ENCODE results near the gene PRADC1. TPM values are rescaled to one million over a fixed set of nuclear protein-coding genes. Genes with fewer than 3 reads are reported as not detected.
"Not testable (repeated sequence)": the region's sequence is repeated elsewhere in the genome, so short reads cannot be mapped to it uniquely, and the experiment has no call there.

The PRADC1 gene
- total RNA-seq, 4 donors from 2014 or later = 29.0 to 49.0 (median 33.2) TPM

DNA sequence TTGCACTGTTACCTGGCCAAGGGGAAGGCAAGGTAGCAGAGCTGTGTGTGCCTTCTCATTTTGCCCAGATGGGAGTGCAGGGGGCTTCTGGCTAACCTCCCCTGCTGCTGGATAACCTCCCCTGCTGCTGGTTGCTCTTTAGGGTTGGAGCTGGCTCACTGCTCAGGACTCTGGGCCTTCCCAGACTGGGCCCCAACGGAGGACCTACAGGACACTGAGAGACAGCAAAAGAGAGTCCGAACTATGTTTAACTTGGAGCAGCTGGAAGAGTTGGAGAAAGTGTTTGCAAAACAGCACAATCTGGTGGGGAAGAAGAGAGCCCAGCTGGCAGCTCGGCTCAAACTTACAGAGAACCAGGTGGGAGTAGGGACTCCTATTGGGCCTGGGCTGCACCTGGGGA, 24.8 kb downstream of the PRADC1 start:
- no peaks in the 10 kb centered on the region for H3K9me3 ChIP-seq
- H3K4me1 ChIP-seq = peaks cover 0 to 15% (median 10%) of the 10 kb centered on the region in 4 donors
- no peak for DNase-seq (ENCODE audit: extremely low spot score)
- intact Hi-C loops (cut with DNase I) = no loop called here
- H3K27me3 ChIP-seq = peaks cover 0 to 37% (median 3%) of the 10 kb centered on the region in 4 donors
- 67% methylated on average over 2 of the region's 3 CpGs for WGBS
- no peak overlapping the region for H3K27ac ChIP-seq (replicated peaks in 1 of 4)
- H3K36me3 ChIP-seq = no peaks in the 10 kb centered on the region
- no peak overlapping the region for H3K4me3 ChIP-seq
- TF ChIP-seq, protein P1, sequence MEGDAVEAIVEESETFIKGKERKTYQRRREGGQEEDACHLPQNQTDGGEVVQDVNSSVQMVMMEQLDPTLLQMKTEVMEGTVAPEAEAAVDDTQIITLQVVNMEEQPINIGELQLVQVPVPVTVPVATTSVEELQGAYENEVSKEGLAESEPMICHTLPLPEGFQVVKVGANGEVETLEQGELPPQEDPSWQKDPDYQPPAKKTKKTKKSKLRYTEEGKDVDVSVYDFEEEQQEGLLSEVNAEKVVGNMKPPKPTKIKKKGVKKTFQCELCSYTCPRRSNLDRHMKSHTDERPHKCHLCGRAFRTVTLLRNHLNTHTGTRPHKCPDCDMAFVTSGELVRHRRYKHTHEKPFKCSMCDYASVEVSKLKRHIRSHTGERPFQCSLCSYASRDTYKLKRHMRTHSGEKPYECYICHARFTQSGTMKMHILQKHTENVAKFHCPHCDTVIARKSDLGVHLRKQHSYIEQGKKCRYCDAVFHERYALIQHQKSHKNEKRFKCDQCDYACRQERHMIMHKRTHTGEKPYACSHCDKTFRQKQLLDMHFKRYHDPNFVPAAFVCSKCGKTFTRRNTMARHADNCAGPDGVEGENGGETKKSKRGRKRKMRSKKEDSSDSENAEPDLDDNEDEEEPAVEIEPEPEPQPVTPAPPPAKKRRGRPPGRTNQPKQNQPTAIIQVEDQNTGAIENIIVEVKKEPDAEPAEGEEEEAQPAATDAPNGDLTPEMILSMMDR (IDR thresholded peaks at IDR 0.05) = no peak
- TF ChIP-seq POLR2A (IDR thresholded peaks at IDR 0.05; ENCODE audit: low read depth) (no peak), EP300 (IDR thresholded peaks at IDR 0.05) (no peak), POLR2AphosphoS5 (IDR thresholded peaks at IDR 0.05) (no peak)

- WGBS = 81% methylated on average over 6 of the region's 6 CpGs
- intact Hi-C loops (cut with DNase I) = no loop called here
- Histone ChIP-seq H3K36me3 (no peaks in the 10 kb centered on the region), H3K27ac (replicated peaks in 1 of 4) (no peak overlapping the region), H3K27me3 (peaks cover 0 to 63% (median 21%) of the 10 kb centered on the region in 4 donors), H3K9me3 (no peaks in the 10 kb centered on the region), H3K4me3 (no peak overlapping the region), H3K4me1 (peaks cover 15 to 18% (median 16%) of the 10 kb centered on the region in 4 donors)
- no peak for DNase-seq (ENCODE audit: extremely low spot score)
- no peak for TF ChIP-seq POLR2AphosphoS5 (IDR thresholded peaks at IDR 0.05)
- no peak for TF ChIP-seq POLR2A (IDR thresholded peaks at IDR 0.05; ENCODE audit: low read depth)
- TF ChIP-seq EP300 (IDR thresholded peaks at IDR 0.05) = no peak
- TF ChIP-seq, protein P1 (IDR thresholded peaks at IDR 0.05) = no peak
These were observed 27.4 kb downstream of the PRADC1 start for GRCh38 chr2:73205611-73206010.

- H3K27me3 ChIP-seq = peaks cover 0 to 88% (median 32%) of the 10 kb centered on the region in 4 donors
- no peak for DNase-seq (ENCODE audit: extremely low spot score)
- 8% methylated on average over 12 of the region's 44 CpGs for WGBS
These were observed 29.9 kb downstream of the PRADC1 start for GRCh38 chr2:73203055-73203681.

GRCh38 chr2:73202156-73203054, 30.6 kb downstream of the PRADC1 start, which contains the start of gene NOTO:
NOTO (plus strand) TSS chr2:73202574; CDS start chr2:73202667, 93 bp downstream.
- intact Hi-C loops (cut with DNase I) = no loop called here
- Histone ChIP-seq H3K4me3 (peak within 1 kb of the TSS; percentile 30 to 48 (median 40)), H3K27ac (replicated peaks in 1 of 4) (no peak within 1 kb of the TSS), H3K36me3 (no peaks in the 10 kb centered on the region), H3K27me3 (peaks cover 0 to 95% (median 32%) of the 10 kb centered on the region in 4 donors), H3K9me3 (no peaks in the 10 kb centered on the region), H3K4me1 (peaks cover 15 to 18% (median 16%) of the 10 kb centered on the region in 4 donors)
- WGBS = 5% methylated on average over 38 of the region's 87 CpGs
- no peak for DNase-seq (ENCODE audit: extremely low spot score)
- no peak for TF ChIP-seq POLR2A (IDR thresholded peaks at IDR 0.05; ENCODE audit: low read depth)

More at GRCh38 chr2:73203055-73203681, 29.9 kb downstream of the PRADC1 start:
- Histone ChIP-seq H3K27ac (replicated peaks in 1 of 4) (no peak overlapping the region), H3K36me3 (no peaks in the 10 kb centered on the region), H3K9me3 (no peaks in the 10 kb centered on the region), H3K4me1 (peaks cover 15 to 18% (median 16%) of the 10 kb centered on the region in 4 donors), H3K4me3 (peak overlapping the region; percentile 30 to 48 (median 40))
- TF ChIP-seq POLR2AphosphoS5 (IDR thresholded peaks at IDR 0.05) (no peak), POLR2A (IDR thresholded peaks at IDR 0.05; ENCODE audit: low read depth) (no peak), EP300 (IDR thresholded peaks at IDR 0.05) (no peak)
- TF ChIP-seq, protein P1 (IDR thresholded peaks at IDR 0.05) = no peak
- intact Hi-C loops (cut with DNase I) = no loop called here

- H3K36me3 ChIP-seq; DNase-seq (ENCODE audit: extremely low spot score); H3K27ac ChIP-seq (replicated peaks in 1 of 4); H3K4me3 ChIP-seq; intact Hi-C loops (cut with DNase I); H3K9me3 ChIP-seq: not testable (repeated sequence)
- 88% methylated on average over 10 of the region's 10 CpGs for WGBS
- H3K4me1 ChIP-seq = peaks cover 15 to 18% (median 16%) of the 10 kb centered on the region in 4 donors
- peaks cover 0 to 96% (median 32%) of the 10 kb centered on the region in 4 donors for H3K27me3 ChIP-seq
These were observed 32.8 kb downstream of the PRADC1 start for GRCh38 chr2:73200281-73200680.

Data from esophagus muscularis mucosa (tissue), 4 donors.